GM21515 (cell line): ENCODE measurements around the gene RSRC1.
"Not testable (repeated sequence)": the region's sequence is repeated elsewhere in the genome, so short reads cannot be mapped to it uniquely, and the experiment has no call there.

Experiments used
- ATAC-seq: cut with Tn5 transposase; IDR thresholded peaks from one replicate; pipeline ENCODE4 v1.9.1; 2021; ENCODE audit not compliant: unreplicated experiment

Gene RSRC1

GRCh38 chr3:158509891-158510290, 400.0 kb downstream of the RSRC1 start:
- ATAC-seq, result no peak

- not testable (repeated sequence) for ATAC-seq
Observed at GRCh38 chr3:158516729-158517128, 406.8 kb downstream of the RSRC1 start.

- no peak for ATAC-seq
Observed at GRCh38 chr3:158519776-158520175, 409.9 kb downstream of the RSRC1 start.

- no peak for ATAC-seq
Observed at GRCh38 chr3:158520433-158520832, 410.5 kb downstream of the RSRC1 start.

GRCh38 chr3:158522221-158523136, 412.6 kb downstream of the RSRC1 start:
- ATAC-seq, result no peak

- ATAC-seq, result no peak
Observed at GRCh38 chr3:158528076-158528674, 418.3 kb downstream of the RSRC1 start.

- ATAC-seq, result no peak
Observed at GRCh38 chr3:158531334-158531733, 421.4 kb downstream of the RSRC1 start.

- no peak for ATAC-seq
Observed at GRCh38 chr3:158532099-158532734, 422.3 kb downstream of the RSRC1 start.

- ATAC-seq, result no peak
Observed at GRCh38 chr3:158535918-158536317, 426.0 kb downstream of the RSRC1 start.

- ATAC-seq, result no peak
Observed at GRCh38 chr3:158539414-158540014, 429.6 kb downstream of the RSRC1 start.

- no peak for ATAC-seq
Observed at GRCh38 chr3:158540066-158540465, 430.2 kb downstream of the RSRC1 start.

- ATAC-seq, result no peak
Observed at GRCh38 chr3:158548691-158549090, 438.8 kb downstream of the RSRC1 start.

- not testable (repeated sequence) for ATAC-seq
Observed at GRCh38 chr3:158549938-158550337, 440.0 kb downstream of the RSRC1 start.

- no peak for ATAC-seq
Observed at GRCh38 chr3:158552124-158552523, 442.2 kb downstream of the RSRC1 start.

- ATAC-seq, result no peak
Observed at GRCh38 chr3:158559504-158559903, 449.6 kb downstream of the RSRC1 start.

GRCh38 chr3:158560979-158561378, 451.1 kb downstream of the RSRC1 start:
- no peak for ATAC-seq

- no peak for ATAC-seq
Observed at GRCh38 chr3:158562674-158563073, 452.8 kb downstream of the RSRC1 start.

- ATAC-seq, result no peak
Observed at GRCh38 chr3:158563076-158563475, 453.2 kb downstream of the RSRC1 start.

- ATAC-seq, result no peak
Observed at GRCh38 chr3:158565076-158565475, 455.2 kb downstream of the RSRC1 start.

GRCh38 chr3:158568784-158569183, 458.9 kb downstream of the RSRC1 start:
- ATAC-seq, result no peak

- no peak for ATAC-seq
Observed at GRCh38 chr3:158569794-158570193, 459.9 kb downstream of the RSRC1 start.
